HG03520 (cell line): ENCODE data around the gene PCDHB6.
"Not testable (repeated sequence)": the region's sequence is repeated elsewhere in the genome, so short reads cannot be mapped to it uniquely, and the experiment has no call there.

ENCODE experiments used
- ATAC-seq: cut with Tn5 transposase; IDR thresholded peaks from one replicate; pipeline ENCODE4 v1.9.1; 2021; ENCODE audit warnings: mild to moderate bottlenecking, moderate library complexity; ENCODE audit not compliant: unreplicated experiment

The PCDHB6 gene

GRCh38 chr5:141149812-141150211 lies at the start of gene PCDHB6:
PCDHB6 (plus strand) TSS chr5:141150057; CDS start chr5:141150258, 201 bp downstream.
- no peak for ATAC-seq

DNA sequence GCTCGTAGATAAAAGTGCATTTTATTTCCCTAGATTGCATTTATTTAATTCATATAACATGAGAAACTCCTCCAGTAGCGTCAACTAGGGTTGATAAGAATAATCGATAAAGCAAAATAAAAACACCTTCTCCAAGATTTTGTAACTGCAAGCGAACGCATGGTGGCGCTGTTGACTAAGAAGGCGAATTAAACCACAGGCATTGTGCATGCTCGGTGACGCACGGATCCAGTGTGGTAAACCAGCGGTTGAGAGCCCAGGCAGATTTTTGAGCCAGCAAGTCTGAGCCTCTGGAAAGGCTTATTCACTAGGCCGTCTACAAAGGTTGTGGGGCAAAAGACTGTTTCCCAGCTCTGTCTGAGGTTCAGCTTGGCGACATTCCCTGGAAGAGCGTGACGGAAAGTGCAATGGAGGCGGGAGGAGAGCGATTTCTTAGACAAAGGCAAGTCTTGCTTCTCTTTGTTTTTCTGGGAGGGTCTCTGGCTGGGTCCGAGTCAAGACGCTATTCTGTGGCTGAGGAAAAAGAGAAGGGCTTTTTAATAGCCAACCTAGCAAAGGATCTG lies 49.5 kb upstream of the PCDHB6 start, which contains the start of gene PCDHB3:
TSS of gene PCDHB3 (plus strand) at position 231 of the 563 bp plus-strand sequence. CDS start at position 408, 177 bp downstream.
- no peak for ATAC-seq

GRCh38 chr5:141101059-141101458 lies 48.8 kb upstream of the PCDHB6 start:
- no peak for ATAC-seq

DNA sequence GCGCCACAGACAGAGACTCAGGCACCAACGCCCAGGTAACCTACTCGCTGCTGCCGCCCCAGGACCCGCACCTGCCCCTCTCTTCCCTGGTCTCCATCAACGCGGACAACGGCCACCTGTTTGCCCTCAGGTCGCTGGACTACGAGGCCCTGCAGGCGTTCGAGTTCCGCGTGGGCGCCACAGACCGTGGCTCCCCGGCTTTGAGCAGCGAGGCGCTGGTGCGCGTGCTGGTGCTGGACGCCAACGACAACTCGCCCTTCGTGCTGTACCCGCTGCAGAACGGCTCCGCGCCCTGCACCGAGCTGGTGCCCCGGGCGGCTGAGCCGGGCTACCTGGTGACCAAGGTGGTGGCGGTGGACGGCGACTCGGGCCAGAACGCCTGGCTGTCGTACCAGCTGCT lies 47.8 kb upstream of the PCDHB6 start:
- not testable (repeated sequence) for ATAC-seq

GRCh38 chr5:141102471-141102870 lies 47.4 kb upstream of the PCDHB6 start:
- not testable (repeated sequence) for ATAC-seq

- no peak for ATAC-seq
These were observed 44.5 kb upstream of the PCDHB6 start for GRCh38 chr5:141105350-141105749.

DNA sequence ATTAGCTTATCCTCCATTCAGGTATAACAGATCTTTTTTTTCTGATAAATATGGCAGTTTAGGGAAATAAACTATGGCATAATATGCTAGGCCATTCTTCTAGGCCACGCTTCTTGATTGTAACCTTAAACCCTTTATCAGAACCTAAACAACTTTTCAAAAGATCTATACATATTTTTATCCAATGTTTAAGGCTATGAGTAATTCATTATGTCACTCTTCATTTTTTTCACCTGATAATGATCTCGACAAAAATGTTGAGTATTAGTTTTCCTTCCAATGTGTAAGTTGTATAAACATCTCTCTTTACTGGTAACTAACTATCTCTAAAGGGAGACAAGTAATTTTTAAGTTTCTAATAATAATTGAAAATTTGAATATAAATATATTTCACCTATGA lies 30.6 kb upstream of the PCDHB6 start:
- no peak for ATAC-seq

- ATAC-seq: no peak
These were observed 28.3 kb upstream of the PCDHB6 start, which contains the start of gene PCDHB4 for GRCh38 chr5:141121563-141121962. PCDHB4 (plus strand) TSS chr5:141121818; CDS start chr5:141121999, 181 bp downstream.

- no peak for ATAC-seq
These were observed 27.9 kb upstream of the PCDHB6 start for GRCh38 chr5:141121985-141122384.

GRCh38 chr5:141123396-141124135 lies 26.3 kb upstream of the PCDHB6 start:
- not testable (repeated sequence) for ATAC-seq

GRCh38 chr5:141127305-141127704 lies 22.6 kb upstream of the PCDHB6 start:
- ATAC-seq: no peak

DNA sequence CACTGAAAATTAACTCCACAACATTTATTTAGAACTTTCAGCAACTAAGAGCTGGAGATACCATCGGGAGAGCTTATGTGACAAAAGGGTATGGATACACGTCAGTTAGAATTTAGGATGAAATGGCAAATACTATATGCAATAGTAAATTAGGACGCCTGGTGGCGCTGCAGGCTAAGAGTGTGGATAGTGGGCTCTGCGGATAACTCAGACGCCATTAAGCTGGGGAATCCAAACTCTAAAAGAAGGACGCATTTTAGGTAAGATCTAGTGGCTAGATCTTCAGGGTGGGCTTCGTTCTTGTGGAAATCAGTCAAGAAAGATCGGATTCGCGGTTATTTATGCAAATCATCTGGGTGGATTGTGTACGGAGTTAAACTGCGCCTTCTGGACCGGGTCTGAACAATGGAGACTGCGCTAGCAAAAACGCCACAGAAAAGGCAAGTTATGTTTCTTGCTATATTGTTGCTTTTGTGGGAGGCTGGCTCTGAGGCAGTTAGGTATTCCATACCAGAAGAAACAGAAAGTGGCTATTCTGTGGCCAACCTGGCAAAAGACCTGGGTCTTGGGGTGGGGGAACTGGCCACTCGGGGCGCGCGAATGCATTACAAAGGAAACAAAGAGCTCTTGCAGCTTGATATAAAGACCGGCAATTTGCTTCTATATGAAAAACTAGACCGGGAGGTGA lies 14.7 kb upstream of the PCDHB6 start, which contains the start of gene PCDHB5:
TSS of gene PCDHB5 (plus strand) at position 177 of the 688 bp plus-strand sequence. CDS start at position 406, 229 bp downstream.
- no peak for ATAC-seq

DNA sequence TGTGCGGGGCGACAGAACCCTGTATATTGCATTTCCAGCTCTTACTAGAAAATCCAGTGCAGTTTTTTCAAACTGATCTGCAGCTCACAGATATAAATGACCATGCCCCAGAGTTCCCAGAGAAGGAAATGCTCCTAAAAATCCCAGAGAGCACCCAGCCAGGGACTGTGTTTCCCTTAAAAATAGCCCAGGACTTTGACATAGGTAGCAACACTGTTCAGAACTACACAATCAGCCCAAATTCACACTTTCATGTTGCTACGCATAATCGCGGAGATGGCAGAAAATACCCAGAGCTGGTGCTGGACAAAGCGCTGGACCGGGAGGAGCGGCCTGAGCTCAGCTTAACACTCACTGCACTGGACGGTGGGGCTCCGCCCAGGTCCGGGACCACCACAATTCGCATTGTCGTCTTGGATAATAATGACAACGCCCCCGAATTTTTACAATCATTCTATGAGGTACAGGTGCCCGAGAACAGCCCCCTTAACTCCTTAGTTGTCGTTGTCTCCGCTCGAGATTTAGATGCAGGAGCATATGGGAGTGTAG lies 14.1 kb upstream of the PCDHB6 start:
- ATAC-seq: no peak

DNA sequence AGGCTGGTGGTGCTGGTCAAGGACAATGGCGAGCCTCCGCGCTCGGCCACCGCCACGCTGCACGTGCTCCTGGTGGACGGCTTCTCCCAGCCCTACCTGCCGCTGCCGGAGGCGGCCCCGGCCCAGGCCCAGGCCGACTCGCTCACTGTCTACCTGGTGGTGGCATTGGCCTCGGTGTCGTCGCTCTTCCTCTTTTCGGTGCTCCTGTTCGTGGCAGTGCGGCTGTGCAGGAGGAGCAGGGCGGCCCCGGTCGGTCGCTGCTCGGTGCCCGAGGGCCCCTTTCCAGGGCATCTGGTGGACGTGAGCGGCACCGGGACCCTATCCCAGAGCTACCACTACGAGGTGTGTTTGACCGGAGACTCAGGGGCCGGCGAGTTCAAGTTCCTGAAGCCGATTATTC lies 12.5 kb upstream of the PCDHB6 start:
- not testable (repeated sequence) for ATAC-seq

DNA sequence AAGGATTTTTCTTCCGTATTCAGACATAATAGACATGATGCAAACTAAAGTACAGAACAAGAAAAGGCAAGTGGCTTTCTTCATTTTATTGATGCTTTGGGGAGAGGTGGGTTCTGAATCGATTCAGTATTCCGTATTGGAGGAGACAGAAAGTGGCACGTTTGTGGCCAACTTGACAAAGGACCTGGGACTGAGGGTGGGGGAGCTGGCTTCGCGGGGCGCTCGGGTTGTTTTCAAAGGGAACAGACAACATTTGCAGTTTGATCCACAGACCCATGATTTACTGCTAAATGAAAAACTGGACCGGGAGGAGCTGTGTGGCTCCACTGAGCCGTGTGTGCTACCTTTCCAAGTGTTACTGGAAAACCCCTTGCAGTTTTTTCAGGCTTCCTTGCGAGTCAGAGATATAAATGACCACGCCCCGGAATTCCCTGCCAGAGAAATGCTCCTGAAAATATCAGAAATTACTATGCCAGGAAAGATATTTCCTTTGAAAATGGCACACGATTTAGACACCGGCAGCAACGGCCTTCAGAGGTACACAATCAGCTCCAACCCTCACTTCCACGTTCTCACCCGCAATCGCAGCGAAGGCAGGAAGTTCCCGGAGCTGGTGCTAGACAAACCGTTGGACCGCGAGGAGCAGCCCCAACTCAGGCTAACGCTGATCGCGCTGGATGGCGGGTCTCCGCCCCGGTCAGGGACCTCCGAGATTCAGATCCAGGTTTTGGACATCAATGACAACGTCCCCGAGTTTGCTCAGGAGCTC lies 551 bp downstream of the PCDHB6 start:
- no peak for ATAC-seq

DNA sequence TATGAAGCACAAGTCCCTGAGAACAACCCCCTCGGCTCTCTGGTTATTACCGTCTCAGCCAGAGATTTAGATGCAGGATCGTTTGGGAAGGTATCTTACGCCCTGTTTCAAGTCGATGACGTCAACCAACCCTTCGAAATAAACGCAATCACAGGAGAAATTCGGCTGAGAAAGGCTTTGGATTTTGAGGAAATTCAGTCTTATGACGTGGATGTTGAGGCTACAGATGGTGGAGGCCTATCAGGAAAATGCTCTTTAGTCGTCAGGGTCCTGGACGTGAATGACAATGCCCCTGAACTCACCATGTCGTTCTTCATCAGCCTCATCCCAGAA lies 1.1 kb downstream of the PCDHB6 start:
- ATAC-seq: no peak

DNA sequence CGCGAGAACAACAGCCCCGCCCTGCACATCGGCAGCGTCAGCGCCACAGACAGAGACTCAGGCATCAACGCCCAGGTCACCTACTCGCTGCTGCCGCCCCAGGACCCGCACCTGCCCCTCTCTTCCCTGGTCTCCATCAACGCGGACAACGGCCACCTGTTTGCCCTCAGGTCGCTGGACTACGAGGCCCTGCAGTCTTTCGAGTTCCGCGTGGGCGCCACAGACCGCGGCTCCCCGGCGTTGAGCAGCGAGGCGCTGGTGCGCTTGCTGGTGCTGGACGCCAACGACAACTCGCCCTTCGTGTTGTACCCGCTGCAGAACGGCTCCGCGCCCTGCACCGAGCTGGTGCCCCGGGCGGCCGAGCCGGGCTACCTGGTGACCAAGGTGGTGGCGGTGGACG lies 1.8 kb downstream of the PCDHB6 start:
- ATAC-seq: not testable (repeated sequence)

DNA sequence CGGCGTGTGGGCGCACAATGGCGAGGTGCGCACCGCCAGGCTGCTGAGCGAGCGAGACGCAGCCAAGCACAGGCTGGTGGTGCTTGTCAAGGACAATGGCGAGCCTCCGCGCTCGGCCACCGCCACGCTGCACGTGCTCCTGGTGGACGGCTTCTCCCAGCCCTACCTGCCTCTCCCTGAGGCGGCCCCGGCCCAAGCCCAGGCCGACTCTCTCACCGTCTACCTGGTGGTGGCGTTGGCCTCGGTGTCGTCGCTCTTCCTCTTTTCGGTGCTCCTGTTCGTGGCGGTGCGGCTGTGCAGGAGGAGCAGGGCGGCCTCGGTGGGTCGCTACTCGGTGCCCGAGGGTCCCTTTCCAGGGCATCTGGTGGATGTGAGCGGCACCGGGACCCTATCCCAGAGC lies 2.2 kb downstream of the PCDHB6 start:
- not testable (repeated sequence) for ATAC-seq

- ATAC-seq: no peak
These were observed 5.9 kb downstream of the PCDHB6 start for GRCh38 chr5:141155540-141156374.

DNA sequence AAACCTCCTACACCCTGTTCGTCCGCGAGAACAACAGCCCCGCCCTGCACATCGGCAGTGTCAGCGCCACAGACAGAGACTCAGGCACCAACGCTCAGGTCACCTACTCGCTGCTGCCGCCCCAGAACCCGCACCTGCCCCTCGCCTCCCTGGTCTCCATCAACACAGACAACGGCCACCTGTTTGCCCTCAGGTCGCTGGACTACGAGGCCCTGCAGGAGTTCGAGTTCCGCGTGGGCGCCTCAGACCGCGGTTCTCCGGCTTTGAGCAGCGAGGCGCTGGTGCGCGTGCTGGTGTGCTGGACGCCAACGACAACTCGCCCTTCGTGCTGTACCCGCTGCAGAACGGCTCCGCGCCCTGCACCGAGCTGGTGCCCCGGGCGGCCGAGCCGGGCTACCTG lies 7.5 kb downstream of the PCDHB6 start:
- ATAC-seq: not testable (repeated sequence)
